GM23338 (cell line): ENCODE data around the gene IGIP. TPM values are rescaled to one million over a fixed set of nuclear protein-coding genes. Genes with fewer than 3 reads are reported as not detected.

Experiments used
- ATAC-seq: fragments of 200-7000 bp; cut with Tn5 transposase; 3 replicates; pipeline ENCODE4 v1.9.1; 2020
- DNase-seq: peaks from one replicate; pipeline ENCODE4 v3.0.0-alpha.2; 2015; ENCODE audit warnings: low spot score
- H2AFZ ChIP-seq: fragments of 200-600 bp; sonication (generic); 2 replicates; pipeline ENCODE4 v1.8.0; 2016; ENCODE audit warnings: antibody characterized with exemption, mild to moderate bottlenecking, moderate library complexity
- H3F3A ChIP-seq: fragments of 200-600 bp; sonication (generic); replicated peaks from 2 replicates; pipeline ENCODE4 v1.8.0; 2017; ENCODE audit warnings: antibody characterized with exemption, mixed run types, low read depth
- H3K27ac ChIP-seq: fragments of 200-600 bp; sonication (generic); 2 replicates; pipeline ENCODE4 v1.6.1; 2016; ENCODE audit warnings: low read depth
- H3K27me3 ChIP-seq: fragments of 200-600 bp; sonication (generic); 2 replicates; pipeline ENCODE4 v1.8.0; 2016; ENCODE audit warnings: mild to moderate bottlenecking, mixed run types, moderate library complexity; ENCODE audit not compliant: insufficient read depth
- H3K36me3 ChIP-seq: fragments of 200-600 bp; sonication (generic); 2 replicates; pipeline ENCODE4 v1.8.0; 2016; ENCODE audit warnings: mild to moderate bottlenecking; ENCODE audit not compliant: insufficient read depth
- H3K4me1 ChIP-seq: fragments of 200-600 bp; sonication (generic); 2 replicates; pipeline ENCODE4 v1.8.0; 2016; ENCODE audit warnings: mild to moderate bottlenecking, moderate library complexity; ENCODE audit not compliant: insufficient read depth
- H3K4me2 ChIP-seq: fragments of 200-600 bp; sonication (generic); 2 replicates; pipeline ENCODE4 v1.7.1; 2017; ENCODE audit warnings: mixed run types
- H3K4me3 ChIP-seq: fragments of 200-600 bp; sonication (generic); 2 replicates; pipeline ENCODE4 v1.6.1; 2016; ENCODE audit warnings: mixed run types
- H3K79me2 ChIP-seq: fragments of 200-600 bp; sonication (generic); replicated peaks from 2 replicates; pipeline ENCODE4 v1.8.0; 2017; ENCODE audit warnings: mild to moderate bottlenecking; ENCODE audit not compliant: insufficient read depth
- H3K9me2 ChIP-seq: fragments of 200-600 bp; sonication (generic); 2 replicates; pipeline ENCODE4 v1.8.0; 2017; ENCODE audit not compliant: insufficient read depth
- H4K20me1 ChIP-seq: fragments of 200-600 bp; sonication (generic); replicated peaks from 2 replicates; pipeline ENCODE4 v1.8.0; 2017; ENCODE audit warnings: mild to moderate bottlenecking; ENCODE audit not compliant: insufficient read depth
- H3K27ac Mint-ChIP-seq: 2 replicates; pipeline ENCODE4 v1.8.0; 2020; ENCODE audit warnings: inconsistent platforms, mild to moderate bottlenecking, moderate library complexity, mixed read lengths
- H3K27me3 Mint-ChIP-seq: 3 replicates; pipeline ENCODE4 v1.8.0; 2022; ENCODE audit warnings: low read depth, mild to moderate bottlenecking, moderate library complexity, mixed read lengths, inconsistent platforms; ENCODE audit not compliant: insufficient read depth, poor library complexity
- H3K36me3 Mint-ChIP-seq: 3 replicates; pipeline ENCODE4 v1.8.0; 2021; ENCODE audit warnings: low read depth, mild to moderate bottlenecking, inconsistent platforms, moderate library complexity, mixed read lengths
- H3K4me1 Mint-ChIP-seq: 3 replicates; pipeline ENCODE4 v1.8.0; 2020; ENCODE audit warnings: mild to moderate bottlenecking, inconsistent platforms, mixed read lengths
- H3K4me3 Mint-ChIP-seq: 3 replicates; pipeline ENCODE4 v1.8.0; 2021; ENCODE audit warnings: moderate library complexity, mild to moderate bottlenecking, inconsistent platforms, mixed read lengths
- H3K9me3 Mint-ChIP-seq: 3 replicates; pipeline ENCODE4 v1.8.0; 2020; ENCODE audit warnings: moderate library complexity, mild to moderate bottlenecking, inconsistent platforms, mixed read lengths
- CREB1 ChIP-seq: fragments of 250-450 bp; sonication (Bioruptor Pico); IDR thresholded peaks from 2 replicates; pipeline ENCODE4 v1.5.0; 2020; ENCODE audit warnings: low read depth, mild to moderate bottlenecking, moderate library complexity
- EZH2 ChIP-seq: fragments of 200-600 bp; sonication (generic); IDR thresholded peaks from one replicate; pipeline ENCODE4 v1.8.0; 2017; ENCODE audit warnings: antibody characterized with exemption, mild to moderate bottlenecking, low read depth; ENCODE audit not compliant: unreplicated experiment
- EZH2phosphoT487 ChIP-seq: fragments of 200-600 bp; sonication (generic); IDR thresholded peaks from one replicate; pipeline ENCODE4 v1.8.1; 2018; ENCODE audit warnings: antibody characterized with exemption; ENCODE audit not compliant: unreplicated experiment
- NANOG ChIP-seq: IDR thresholded peaks from 2 replicates; pipeline ENCODE4 v1.6.1; 2016; ENCODE audit warnings: antibody characterized with exemption, borderline replicate concordance
- POLR2AphosphoS5 ChIP-seq: IDR thresholded peaks from 2 replicates; pipeline ENCODE4 v1.6.1; 2016; ENCODE audit warnings: antibody characterized with exemption, low read depth
- ZNF114 ChIP-seq: fragments of 250-450 bp; sonication (Bioruptor Pico); IDR thresholded peaks from 2 replicates; pipeline ENCODE4 v1.5.0; 2020; ENCODE audit warnings: mild to moderate bottlenecking, moderate library complexity
- ZNF331 ChIP-seq: fragments of 250-450 bp; sonication (Bioruptor Pico); IDR thresholded peaks from 2 replicates; pipeline ENCODE4 v1.5.0; 2020; ENCODE audit warnings: low read depth, mild to moderate bottlenecking, moderate library complexity
- polyA plus RNA-seq: library from polyadenylated mRNA; unstranded; fragments of >200 nt; fragmentation: Nextera tagmentation; extraction: Ambion mirVana; gene quantifications from 2 replicates; pipeline ENCODE4 v1.2.1, GENCODE V29; 2016
- total RNA-seq: library from RNA; depleted of rRNA; stranded (reverse); fragments of >200 nt; shearing (Covaris generic); gene quantifications from 2 replicates; pipeline ENCODE4 v1.2.3, GENCODE V29; 2014
- TF ChIP-seq, protein P1 (sequence below): IDR thresholded peaks from one replicate; pipeline ENCODE4 v1.6.1; 2018; ENCODE audit warnings: antibody characterized with exemption; ENCODE audit not compliant: unreplicated experiment
- TF ChIP-seq, protein P2 (sequence below): IDR thresholded peaks from 2 replicates; pipeline ENCODE4 v1.6.1; 2016; ENCODE audit warnings: antibody characterized with exemption

IGIP gene
- total and polyA plus RNA-seq, 2 experiments from 2014 or later = 0.21 to 0.38 TPM

DNA sequence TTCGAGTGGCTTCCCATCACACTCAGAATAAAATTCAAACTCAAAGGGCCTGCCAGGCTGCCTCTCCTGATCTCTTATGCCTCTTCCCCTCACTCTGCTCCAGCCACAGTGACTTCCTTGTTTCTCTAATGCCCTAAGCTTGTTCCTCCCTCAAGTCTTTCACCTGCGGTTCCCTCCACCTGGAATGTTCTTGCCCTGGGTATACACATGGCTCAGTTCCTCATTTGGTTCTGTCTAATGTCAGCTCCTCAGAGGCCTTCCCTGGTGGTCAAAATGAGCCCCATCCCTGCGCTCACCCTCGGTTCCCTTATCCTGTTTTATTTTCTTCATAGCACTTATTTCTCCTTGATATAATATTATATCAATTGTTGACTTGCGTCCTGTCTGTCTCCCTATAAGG is 36.5 kb downstream of the IGIP start (continued):
- TF ChIP-seq, protein P1, sequence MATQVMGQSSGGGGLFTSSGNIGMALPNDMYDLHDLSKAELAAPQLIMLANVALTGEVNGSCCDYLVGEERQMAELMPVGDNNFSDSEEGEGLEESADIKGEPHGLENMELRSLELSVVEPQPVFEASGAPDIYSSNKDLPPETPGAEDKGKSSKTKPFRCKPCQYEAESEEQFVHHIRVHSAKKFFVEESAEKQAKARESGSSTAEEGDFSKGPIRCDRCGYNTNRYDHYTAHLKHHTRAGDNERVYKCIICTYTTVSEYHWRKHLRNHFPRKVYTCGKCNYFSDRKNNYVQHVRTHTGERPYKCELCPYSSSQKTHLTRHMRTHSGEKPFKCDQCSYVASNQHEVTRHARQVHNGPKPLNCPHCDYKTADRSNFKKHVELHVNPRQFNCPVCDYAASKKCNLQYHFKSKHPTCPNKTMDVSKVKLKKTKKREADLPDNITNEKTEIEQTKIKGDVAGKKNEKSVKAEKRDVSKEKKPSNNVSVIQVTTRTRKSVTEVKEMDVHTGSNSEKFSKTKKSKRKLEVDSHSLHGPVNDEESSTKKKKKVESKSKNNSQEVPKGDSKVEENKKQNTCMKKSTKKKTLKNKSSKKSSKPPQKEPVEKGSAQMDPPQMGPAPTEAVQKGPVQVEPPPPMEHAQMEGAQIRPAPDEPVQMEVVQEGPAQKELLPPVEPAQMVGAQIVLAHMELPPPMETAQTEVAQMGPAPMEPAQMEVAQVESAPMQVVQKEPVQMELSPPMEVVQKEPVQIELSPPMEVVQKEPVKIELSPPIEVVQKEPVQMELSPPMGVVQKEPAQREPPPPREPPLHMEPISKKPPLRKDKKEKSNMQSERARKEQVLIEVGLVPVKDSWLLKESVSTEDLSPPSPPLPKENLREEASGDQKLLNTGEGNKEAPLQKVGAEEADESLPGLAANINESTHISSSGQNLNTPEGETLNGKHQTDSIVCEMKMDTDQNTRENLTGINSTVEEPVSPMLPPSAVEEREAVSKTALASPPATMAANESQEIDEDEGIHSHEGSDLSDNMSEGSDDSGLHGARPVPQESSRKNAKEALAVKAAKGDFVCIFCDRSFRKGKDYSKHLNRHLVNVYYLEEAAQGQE = no peak
- TF ChIP-seq NANOG = no peak
- no peak for TF ChIP-seq EZH2
- no peak for TF ChIP-seq CREB1 (CRISPR knock-in tag)
- TF ChIP-seq ZNF114 (CRISPR knock-in tag) = no peak

DNA sequence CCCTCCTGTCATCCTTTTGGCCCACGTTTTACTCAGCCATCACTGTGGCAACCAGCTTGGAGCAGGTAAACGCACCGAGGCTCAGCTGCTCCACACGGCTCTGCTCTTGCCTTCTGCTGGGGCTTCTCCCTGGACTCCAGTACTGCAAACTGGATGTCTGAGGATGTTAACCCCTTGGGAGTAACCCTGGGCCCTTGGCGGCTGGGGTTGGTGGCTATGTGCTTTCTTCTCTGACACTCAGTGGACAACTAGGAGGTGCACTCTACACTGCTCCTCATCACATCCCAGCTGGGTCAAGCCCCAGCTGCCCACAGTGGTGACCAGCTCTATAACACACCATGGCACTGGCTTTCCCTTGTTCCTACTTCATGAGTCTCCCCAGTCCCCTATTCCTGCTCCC is 37.0 kb downstream of the IGIP start:
- Histone ChIP-seq H3K27ac (no peak overlapping the region), H3K4me1 (no peaks in the 10 kb centered on the region), H2AFZ (no peak overlapping the region), H3K4me3 (no peak overlapping the region), H3K36me3 (no peaks in the 10 kb centered on the region), H3K4me2 (no peak overlapping the region), H4K20me1 (no peaks in the 10 kb centered on the region), H3K9me2 (no peaks in the 10 kb centered on the region), H3K79me2 (no peaks in the 10 kb centered on the region), H3F3A (no peaks in the 10 kb centered on the region), H3K27me3 (no peaks in the 10 kb centered on the region; the same call in 1 of the 2 replicates)
- Mint-ChIP-seq H3K9me3 (no peaks in the 10 kb centered on the region), H3K4me1 (no peaks in the 10 kb centered on the region), H3K36me3 (no peaks in the 10 kb centered on the region), H3K4me3 (no peak overlapping the region), H3K27ac (no peak overlapping the region), H3K27me3 (peaks cover 3% of the 10 kb centered on the region)
- DNase-seq (no peak), ATAC-seq (no peak)
- TF ChIP-seq NANOG (no peak), EZH2 (no peak), POLR2AphosphoS5 (no peak), EZH2phosphoT487 (no peak), ZNF331 (no peak), ZNF114 (CRISPR knock-in tag) (no peak)
- TF ChIP-seq, protein P2, sequence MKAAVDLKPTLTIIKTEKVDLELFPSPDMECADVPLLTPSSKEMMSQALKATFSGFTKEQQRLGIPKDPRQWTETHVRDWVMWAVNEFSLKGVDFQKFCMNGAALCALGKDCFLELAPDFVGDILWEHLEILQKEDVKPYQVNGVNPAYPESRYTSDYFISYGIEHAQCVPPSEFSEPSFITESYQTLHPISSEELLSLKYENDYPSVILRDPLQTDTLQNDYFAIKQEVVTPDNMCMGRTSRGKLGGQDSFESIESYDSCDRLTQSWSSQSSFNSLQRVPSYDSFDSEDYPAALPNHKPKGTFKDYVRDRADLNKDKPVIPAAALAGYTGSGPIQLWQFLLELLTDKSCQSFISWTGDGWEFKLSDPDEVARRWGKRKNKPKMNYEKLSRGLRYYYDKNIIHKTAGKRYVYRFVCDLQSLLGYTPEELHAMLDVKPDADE = no peak
